A673 (cell line): ENCODE measurements around the gene PADI4. TPM values are rescaled to one million over a fixed set of nuclear protein-coding genes. Genes with fewer than 3 reads are reported as not detected.

ENCODE experiments used
- BruUV-seq: library from RNA; stranded (reverse); fragments of 400-500 nt; replicated peaks from 2 replicates; lab custom pipeline; 2021; lab: Mats Ljungman, UMichigan
- CTCF ChIA-PET: fragments of 300-600 bp; sonication (Branson Sonifier 250); formaldehyde crosslinking; loops from one replicate; lab custom pipeline; 2022; ENCODE audit warnings: antibody characterized with exemption; lab: Charles Lee
- POLR2A ChIA-PET: fragments of 300-600 bp; sonication (Branson Sonifier 250); formaldehyde crosslinking; loops from one replicate; lab custom pipeline; 2022; ENCODE audit warnings: antibody characterized with exemption; ENCODE audit not compliant: low non-redundant PET; lab: Charles Lee
- DNase-seq: peaks from one replicate; pipeline ENCODE4 v3.0.0-alpha.2; 2015; ENCODE audit warnings: low spot score
- H3K27ac ChIP-seq: fragments of 200-600 bp; sonication (generic); 2 replicates; pipeline ENCODE4 v1.5.1; 2016; ENCODE audit warnings: mixed run types, low read depth, mild to moderate bottlenecking, mixed read lengths, antibody characterized with exemption, low read length; ENCODE audit not compliant: poor library complexity, severe bottlenecking
- H3K27me3 ChIP-seq: fragments of 200-600 bp; sonication (generic); replicated peaks from 2 replicates; pipeline ENCODE4 v1.6.1; 2017; ENCODE audit warnings: mixed run types, low read depth, mild to moderate bottlenecking, mixed read lengths, antibody characterized with exemption, low read length; ENCODE audit not compliant: insufficient read depth, poor library complexity
- H3K36me3 ChIP-seq: fragments of 200-600 bp; sonication (generic); 2 replicates; pipeline ENCODE4 v1.6.1; 2016; ENCODE audit warnings: mixed run types, mild to moderate bottlenecking, mixed read lengths, antibody characterized with exemption, low read length; ENCODE audit not compliant: insufficient read depth, poor library complexity, severe bottlenecking
- H3K4me1 ChIP-seq: fragments of 200-600 bp; sonication (generic); 2 replicates; pipeline ENCODE4 v1.6.1; 2017; ENCODE audit warnings: mixed run types, mild to moderate bottlenecking, mixed read lengths, antibody characterized with exemption, low read length; ENCODE audit not compliant: insufficient read depth, poor library complexity, severe bottlenecking
- H3K4me3 ChIP-seq: fragments of 200-600 bp; sonication (generic); 2 replicates; pipeline ENCODE4 v1.5.1; 2016; ENCODE audit warnings: low read depth, mixed run types, mild to moderate bottlenecking, mixed read lengths, low read length; ENCODE audit not compliant: poor library complexity, severe bottlenecking
- H3K9me3 ChIP-seq: fragments of 200-600 bp; sonication (generic); 2 replicates; pipeline ENCODE4 v1.6.1; 2016; ENCODE audit warnings: mixed run types, low read depth, mild to moderate bottlenecking, mixed read lengths, antibody characterized with exemption, low read length; ENCODE audit not compliant: poor library complexity, severe bottlenecking
- EZH2 ChIP-seq: fragments of 200-600 bp; sonication (generic); IDR thresholded peaks from 2 replicates; pipeline ENCODE4 v1.6.1; 2017; ENCODE audit warnings: borderline replicate concordance, low read depth, mild to moderate bottlenecking, mixed read lengths, antibody characterized with exemption, low read length; ENCODE audit not compliant: poor library complexity, severe bottlenecking
- intact Hi-C: fragments of 100-400 bp; cut with micrococcal nuclease; formaldehyde crosslinking; loops from one replicate; pipeline ENCODE4 v1.10.0; 2022; ENCODE audit not compliant: unreplicated experiment
- total RNA-seq: library from RNA; stranded (reverse); gene quantifications from 2 replicates; pipeline ENCODE4 v1.2.3, GENCODE V29; 2021
- TF ChIP-seq, protein P1 (sequence below): fragments of 300-800, 200-600 bp; sonication (generic); conservative IDR thresholded peaks from 2 replicates; pipeline ENCODE4 v1.5.1; 2017; ENCODE audit warnings: low read depth, mild to moderate bottlenecking, antibody characterized with exemption, low read length, moderate library complexity, mixed read lengths

PADI4 gene
- total RNA-seq, 1 experiment from 2014 or later: not detected

GRCh38 chr1:17359031-17359430 lies 51.0 kb downstream of the PADI4 start:
- ChIA-PET POLR2A (no interaction called here), CTCF (no interaction called here)
- intact Hi-C loops: no loop called here
- H3K9me3 ChIP-seq: no peaks in the 10 kb centered on the region
- H3K27me3 ChIP-seq: no peaks in the 10 kb centered on the region
- no TSS peak for BruUV-seq
- no peaks in the 10 kb centered on the region for H3K36me3 ChIP-seq
- TF ChIP-seq EZH2: no peak
- H3K4me3 ChIP-seq: no peak overlapping the region
- H3K4me1 ChIP-seq: no peaks in the 10 kb centered on the region
- H3K27ac ChIP-seq: no peak overlapping the region
- DNase-seq: no peak

DNA sequence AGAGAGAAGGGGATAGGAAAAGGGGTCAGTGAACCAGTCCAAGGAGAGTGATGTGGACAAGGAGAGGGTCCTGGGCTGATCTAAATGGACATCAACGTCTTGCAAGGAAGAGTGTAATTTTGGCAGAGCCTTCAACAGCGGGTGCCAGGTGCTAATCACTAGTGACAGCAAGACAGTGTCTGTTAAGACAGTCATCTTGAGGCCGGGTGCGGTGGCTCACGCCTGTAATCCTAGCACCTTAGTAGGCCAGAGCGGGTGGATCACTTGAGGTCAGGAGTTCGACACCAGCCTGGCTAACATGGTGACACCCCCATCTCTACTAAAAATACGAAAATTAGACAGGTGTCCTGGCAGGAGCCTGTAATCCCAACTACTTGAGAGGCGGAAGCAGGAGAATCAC lies 51.8 kb downstream of the PADI4 start:
- no peaks in the 10 kb centered on the region for H3K36me3 ChIP-seq
- POLR2A ChIA-PET: no interaction called here
- intact Hi-C loops: no loop called here
- H3K27me3 ChIP-seq: no peaks in the 10 kb centered on the region
- no peaks in the 10 kb centered on the region for H3K4me1 ChIP-seq
- H3K9me3 ChIP-seq: peaks cover 5% of the 10 kb centered on the region
- H3K4me3 ChIP-seq: no peak overlapping the region
- CTCF ChIA-PET: no interaction called here
- no peak for TF ChIP-seq EZH2
- TF ChIP-seq, protein P1, sequence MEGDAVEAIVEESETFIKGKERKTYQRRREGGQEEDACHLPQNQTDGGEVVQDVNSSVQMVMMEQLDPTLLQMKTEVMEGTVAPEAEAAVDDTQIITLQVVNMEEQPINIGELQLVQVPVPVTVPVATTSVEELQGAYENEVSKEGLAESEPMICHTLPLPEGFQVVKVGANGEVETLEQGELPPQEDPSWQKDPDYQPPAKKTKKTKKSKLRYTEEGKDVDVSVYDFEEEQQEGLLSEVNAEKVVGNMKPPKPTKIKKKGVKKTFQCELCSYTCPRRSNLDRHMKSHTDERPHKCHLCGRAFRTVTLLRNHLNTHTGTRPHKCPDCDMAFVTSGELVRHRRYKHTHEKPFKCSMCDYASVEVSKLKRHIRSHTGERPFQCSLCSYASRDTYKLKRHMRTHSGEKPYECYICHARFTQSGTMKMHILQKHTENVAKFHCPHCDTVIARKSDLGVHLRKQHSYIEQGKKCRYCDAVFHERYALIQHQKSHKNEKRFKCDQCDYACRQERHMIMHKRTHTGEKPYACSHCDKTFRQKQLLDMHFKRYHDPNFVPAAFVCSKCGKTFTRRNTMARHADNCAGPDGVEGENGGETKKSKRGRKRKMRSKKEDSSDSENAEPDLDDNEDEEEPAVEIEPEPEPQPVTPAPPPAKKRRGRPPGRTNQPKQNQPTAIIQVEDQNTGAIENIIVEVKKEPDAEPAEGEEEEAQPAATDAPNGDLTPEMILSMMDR: no peak
- no peak for DNase-seq
- no peak overlapping the region for H3K27ac ChIP-seq
- no TSS peak for BruUV-seq

- TF ChIP-seq EZH2: no peak
- TF ChIP-seq, protein P1: no peak
- no TSS peak for BruUV-seq
- Histone ChIP-seq H3K27ac (no peak overlapping the region), H3K4me1 (no peaks in the 10 kb centered on the region), H3K9me3 (peaks cover 5% of the 10 kb centered on the region), H3K4me3 (no peak overlapping the region), H3K36me3 (no peaks in the 10 kb centered on the region), H3K27me3 (no peaks in the 10 kb centered on the region)
- ChIA-PET POLR2A (no interaction called here), CTCF (no interaction called here)
- intact Hi-C loops: no loop called here
- DNase-seq: no peak
Measured at GRCh38 chr1:17360272-17360956, 52.4 kb downstream of the PADI4 start.

DNA sequence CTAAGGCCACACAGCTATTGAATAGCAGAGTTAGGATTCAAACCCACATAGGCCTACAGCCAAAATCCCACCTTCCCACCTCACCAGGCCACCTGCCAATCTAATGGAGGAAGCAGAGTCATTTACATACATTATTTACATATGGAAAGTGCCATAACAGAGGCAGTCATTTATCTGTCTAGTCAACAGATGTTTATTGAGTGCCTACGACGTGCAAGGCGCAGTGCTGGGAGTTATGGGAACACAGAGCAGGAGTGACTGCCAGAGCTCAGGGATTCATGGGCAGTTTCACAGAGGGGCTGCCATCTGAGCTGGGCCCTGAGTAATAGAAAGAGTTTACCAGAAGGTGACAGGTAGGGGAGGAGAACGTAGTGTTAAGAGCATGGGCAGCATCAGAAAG lies 53.7 kb downstream of the PADI4 start:
- POLR2A ChIA-PET: no interaction called here
- no peak for DNase-seq
- Histone ChIP-seq H3K36me3 (no peaks in the 10 kb centered on the region), H3K4me3 (no peak overlapping the region), H3K9me3 (peaks cover 5% of the 10 kb centered on the region), H3K27me3 (no peaks in the 10 kb centered on the region), H3K4me1 (no peaks in the 10 kb centered on the region), H3K27ac (no peak overlapping the region)
- intact Hi-C loops: no loop called here
- BruUV-seq: no TSS peak
- CTCF ChIA-PET: no interaction called here
- TF ChIP-seq, protein P1: no peak
- no peak for TF ChIP-seq EZH2
